CD4-positive, alpha-beta T cell treated with Interleukin-15 for 4 hours (primary cell): ENCODE measurements around the gene CEP95.

Source experiments
- DNase-seq: peaks from one replicate; pipeline ENCODE4 v3.0.0-alpha.2; 2020; ENCODE audit warnings: low spot score

The CEP95 gene

DNA sequence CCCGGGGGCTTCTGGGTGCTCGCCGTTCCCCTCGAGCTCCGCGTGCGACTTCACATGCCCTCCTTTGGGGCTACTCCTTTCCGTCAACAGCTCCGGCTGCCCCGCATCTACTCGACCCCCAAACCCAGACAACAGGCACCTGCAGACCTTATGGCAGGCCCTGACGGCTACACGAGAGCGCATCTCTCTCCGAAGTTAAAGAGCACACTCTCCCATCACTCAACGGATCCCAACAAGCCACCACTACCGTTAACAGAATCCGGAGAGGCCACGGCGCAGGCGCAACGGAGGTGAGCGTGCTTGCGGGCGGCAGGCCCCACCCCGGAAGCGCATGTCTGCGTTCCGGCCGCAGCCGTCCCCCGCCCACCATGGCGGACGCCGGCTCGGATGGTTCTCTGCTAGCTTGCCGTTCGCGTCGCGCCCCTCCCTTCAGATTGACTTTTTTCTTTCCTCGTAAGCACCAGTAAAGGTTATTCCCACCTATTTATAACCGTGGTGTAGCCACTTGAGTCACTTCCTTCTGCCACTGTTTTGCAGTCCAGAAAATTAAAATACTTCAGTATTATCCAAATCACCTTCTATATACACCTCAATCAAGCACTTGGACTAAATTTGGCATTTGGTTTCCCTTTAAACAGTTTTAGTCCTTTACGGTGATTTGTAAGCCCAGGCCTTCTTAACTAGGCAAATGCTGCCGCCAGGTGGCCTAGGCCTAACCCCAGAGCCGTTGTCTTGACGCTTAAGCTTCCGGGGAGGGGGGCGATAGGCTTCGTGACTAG is 9.8 kb upstream of the CEP95 start, which contains the start of gene POLG2:
Gene POLG2, minus strand, starts transcription at position 269 of the 779 bp plus-strand sequence. Its CDS starts 86 bp downstream, at position 183.
- peak; percentile 95 for DNase-seq

DNA sequence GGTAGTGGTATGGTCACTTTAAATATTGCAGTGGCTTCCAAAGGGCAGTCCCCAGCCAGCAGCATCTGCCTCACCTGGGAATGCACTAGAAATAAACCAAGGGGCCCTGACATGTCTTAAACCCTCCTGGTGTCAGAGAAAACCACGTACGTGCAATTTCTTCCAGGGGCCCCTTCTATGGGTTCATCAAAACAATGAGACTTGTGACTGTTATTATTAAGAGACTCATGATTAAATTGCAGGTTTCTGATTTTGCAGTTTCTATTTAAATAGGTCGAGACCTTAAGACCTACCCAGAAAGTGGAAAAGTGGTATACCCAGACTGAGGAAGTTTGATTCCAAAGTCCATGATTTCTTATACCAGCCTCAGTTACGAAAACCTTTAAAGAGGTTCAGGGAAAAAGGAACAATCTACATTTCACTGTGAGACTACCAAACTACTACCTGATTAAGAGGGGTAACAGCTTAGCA is 9.2 kb upstream of the CEP95 start:
- no peak for DNase-seq

DNA sequence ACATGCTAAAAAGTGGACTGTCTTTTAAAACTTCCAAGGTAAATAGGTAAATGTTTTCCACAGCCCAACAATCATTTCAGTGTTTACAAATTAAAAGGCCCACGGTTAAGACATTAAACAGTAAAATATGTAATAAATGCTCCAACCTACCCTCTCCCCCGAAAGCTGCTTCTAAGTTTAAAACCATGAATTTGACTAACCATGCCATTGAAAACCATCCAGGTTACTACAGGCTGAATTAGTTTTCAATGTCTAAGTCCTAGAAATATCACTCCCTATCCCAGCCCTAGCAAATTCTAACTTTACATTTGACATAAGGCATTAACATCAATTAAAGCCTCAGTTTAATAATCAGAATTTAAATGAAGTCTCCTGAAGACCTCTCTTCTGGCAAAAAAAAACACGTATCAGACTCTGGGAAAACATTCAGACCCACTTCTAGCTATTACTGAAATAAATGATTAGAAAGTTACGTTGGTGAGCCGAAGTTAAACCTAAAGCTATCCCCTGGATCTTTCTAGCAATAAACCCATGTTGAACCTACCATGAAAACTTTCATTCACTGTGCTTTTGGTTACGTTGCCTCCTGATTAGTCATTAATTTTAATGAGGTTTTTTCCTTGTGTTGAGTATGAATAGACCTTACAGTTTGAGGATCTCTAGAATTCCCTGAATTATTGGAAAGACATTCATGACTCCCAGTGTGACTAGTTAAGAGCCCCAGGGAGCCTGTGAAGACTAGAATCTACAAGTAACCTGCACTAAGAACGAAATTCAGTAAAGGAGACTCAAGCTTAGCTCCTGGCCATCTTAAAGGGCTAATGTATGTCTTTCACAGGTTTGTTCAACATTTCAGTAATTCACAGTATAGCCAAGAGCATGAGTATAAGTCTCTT is 8.2 kb upstream of the CEP95 start:
- DNase-seq, result no peak

DNA sequence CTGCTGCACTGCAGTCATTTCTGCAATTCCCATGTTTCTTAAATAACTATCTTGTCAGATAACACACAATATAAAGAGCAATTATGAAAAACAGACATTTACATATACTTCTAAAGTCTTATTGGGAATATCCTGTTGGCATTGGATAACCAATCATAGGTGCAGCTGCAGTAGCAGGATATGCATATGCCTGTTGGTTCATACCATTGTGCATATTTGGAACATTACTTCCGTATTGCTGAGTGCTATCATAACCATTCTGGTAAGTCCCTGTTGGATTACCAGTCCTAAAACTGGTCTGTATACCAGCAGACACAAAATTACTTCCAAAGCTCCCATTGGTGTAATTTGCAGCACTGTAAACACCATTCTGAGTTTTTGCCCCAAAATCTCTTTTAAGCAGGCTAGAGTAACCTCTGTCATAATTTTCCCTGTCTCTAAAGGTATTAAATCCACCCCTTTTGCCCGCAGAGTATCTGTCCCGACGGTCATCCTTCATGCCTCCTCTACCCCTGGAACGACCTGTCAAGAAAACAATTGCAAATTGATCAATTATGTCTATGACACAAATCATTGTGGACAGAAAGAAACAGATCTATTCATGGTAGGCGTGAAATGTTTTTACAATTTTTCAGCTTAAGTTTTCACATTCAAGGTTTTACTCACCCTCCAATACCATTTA is 6.8 kb upstream of the CEP95 start:
- no peak for DNase-seq

DNA sequence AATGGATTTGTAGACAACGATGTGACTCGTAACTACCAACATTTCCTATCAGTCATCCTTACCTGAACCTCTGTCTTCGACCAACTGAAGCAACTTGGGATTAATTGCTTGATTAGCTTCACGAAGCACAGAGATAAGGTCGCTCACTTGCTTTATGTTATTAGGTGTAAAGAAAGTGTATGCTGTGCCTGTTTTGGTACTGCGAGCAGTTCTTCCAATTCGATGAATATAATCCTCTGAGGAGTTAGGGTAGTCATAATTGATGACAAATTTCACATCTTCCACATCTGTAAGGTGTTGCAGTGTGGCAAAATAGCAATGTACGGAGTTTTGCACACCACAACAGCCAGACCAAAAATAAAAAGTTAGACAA is 6.3 kb upstream of the CEP95 start:
- no peak for DNase-seq

DNA sequence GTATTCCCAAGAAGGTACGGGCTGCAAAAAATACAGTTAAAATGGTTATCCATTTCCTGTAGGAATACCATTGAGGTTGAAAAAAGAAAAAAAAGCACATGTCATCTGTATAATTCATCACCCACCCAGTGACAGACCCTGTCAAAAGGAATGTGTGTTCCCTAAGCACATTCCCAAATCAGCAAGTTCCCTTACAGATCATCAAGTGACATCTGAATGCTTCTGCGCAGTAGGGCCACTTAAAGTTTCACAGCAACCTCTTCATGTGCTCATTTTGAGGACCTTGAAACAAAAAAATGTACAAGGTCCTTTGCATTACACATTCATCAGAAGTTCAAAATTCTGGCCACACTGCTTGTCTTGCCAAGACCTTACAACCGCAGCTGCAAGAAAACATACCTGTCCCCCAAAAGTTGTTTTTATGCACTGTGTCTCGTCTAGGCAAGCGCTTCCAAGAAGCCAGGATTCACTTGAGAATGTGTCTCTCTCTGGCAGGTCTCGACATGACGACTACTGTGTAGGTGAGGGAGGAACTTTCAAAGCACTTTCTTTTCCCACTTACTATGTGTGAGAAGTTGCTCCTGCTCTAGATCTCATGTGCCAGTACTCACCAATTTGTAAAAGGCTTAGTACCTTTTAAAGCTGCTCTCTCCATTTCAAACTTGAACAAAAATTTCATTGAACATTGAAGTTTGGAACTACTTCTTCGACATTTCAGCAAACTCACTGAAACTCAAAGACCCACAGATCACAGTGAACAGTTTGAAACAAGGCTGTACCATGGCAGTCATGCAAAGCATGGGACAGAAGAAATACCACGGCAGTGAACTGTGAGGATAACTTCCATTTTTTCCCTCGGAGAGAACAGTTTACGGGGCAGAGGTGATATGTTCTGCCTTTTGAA is 5.7 kb upstream of the CEP95 start:
- no peak for DNase-seq

DNA sequence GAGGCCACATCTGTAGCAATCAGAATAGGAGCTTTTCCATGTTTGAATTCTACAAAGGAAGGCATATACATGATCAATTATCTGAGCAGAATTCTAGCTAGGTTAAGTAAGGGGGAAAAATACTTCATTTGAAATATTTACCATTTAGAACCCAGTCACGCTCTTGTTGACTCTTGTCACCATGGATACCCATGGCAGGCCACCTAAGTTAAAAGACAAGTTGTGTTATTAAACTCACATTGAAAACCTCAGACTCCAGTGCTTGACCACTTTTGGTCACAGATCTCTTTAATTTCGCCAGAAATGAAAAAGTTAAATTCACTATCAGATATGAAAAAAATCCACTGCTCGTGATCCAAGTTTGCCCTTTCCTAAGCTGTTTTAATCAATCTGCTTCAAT is 4.8 kb upstream of the CEP95 start:
- DNase-seq, result no peak

DNA sequence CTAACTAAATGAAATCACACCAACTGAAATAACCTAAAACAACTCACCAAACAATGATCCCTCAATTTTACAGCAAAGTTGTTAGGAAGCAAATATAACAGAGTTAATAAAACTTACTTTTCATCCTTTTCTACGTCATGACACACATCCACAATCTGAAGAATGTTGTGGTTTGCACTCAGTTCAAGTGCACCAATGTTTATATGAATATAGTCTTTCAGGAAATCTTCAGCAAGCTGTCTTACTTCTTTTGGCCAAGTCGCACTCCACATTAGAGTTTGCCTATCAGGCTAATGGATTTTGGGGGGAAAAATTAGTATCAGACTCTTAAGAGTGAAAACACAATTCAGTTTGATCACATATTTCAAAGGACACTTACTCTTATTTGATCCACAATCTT is 4.0 kb upstream of the CEP95 start:
- DNase-seq, result no peak

DNA sequence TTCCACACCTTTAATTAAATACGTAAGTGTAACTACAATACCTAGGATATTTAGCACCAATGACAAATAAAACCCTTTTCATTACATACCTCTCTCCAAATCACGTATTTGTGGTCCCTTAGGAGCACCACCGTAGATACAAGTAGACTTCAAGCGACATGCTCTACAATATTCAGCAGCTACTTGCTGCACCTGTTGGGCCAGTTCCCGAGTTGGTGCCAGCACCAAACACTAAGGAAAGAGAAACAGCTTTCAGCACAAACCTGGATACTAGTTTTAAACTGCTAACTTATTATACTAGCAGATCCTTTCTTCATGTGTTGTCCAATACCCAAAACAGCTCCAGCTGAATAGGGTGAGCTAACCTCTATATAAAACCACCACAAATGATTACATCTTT is 3.4 kb upstream of the CEP95 start:
- no peak for DNase-seq

DNA sequence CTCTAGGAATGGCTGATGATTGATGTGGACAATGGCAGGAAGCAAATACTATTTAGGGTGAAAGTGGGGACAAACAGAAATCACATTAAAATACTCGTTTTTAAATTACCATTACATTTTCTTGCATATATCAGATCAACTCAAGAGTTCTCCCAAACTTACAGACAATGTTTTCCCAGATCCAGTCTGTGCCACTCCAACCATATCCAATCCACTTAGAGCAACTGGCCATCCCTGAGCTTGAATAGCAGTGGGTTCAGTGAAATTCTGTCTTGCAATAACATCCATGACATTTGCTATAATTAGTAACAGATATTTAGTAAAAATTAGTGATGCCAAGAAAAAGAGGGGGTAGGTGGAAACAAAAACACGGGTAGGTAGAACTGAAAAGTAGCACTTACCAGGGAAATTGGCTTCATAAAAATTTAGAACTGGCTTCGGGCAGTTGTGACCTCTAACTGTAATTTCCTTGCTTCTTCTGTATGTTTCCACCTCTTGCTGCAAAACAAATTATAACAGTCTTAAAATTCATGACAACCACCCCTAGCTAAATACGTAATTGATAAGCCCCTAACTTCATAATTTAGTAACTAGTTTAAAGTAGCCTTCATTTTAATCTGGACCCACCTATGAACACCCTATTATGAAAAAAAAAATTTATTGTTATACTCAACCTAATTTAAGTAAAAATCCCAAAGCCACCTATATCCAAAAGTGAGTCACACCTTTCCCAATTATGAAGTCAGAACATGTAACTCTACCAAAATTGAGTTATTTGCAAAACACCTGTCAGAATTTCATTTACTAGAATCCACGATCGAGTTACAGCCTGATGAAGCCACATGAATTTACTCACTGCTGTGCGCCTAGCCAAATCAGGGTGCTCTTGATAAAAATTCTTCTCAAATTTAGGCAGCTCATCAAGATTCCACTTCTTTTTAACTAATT is 2.7 kb upstream of the CEP95 start:
- DNase-seq, result no peak

DNA sequence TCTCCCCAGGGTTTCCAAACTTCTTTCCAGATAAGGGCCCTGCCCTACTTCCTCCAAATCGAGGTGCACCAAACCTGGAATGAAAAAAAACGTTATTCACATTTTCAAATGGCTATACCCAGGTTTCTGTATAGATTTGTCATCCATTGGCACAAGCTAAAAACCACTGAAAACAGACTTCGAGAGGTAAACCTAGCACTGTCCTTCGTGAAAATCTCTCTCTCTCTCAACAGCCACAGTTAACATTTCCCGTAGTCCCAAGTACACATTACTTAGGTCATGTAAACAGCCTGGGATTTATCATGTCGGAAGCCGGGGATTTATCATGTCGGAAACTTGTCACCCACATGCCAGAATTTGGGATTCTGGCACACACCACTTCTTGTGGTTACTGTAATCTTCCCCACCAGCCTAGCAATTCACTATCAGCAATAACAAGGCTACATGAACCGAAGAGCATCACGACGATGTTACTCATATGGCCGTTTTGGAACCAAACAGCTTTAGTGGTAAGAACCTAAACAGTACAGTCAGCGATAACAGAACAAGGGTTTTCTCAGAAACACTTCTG is 1.9 kb upstream of the CEP95 start:
- DNase-seq, result no peak

DNA sequence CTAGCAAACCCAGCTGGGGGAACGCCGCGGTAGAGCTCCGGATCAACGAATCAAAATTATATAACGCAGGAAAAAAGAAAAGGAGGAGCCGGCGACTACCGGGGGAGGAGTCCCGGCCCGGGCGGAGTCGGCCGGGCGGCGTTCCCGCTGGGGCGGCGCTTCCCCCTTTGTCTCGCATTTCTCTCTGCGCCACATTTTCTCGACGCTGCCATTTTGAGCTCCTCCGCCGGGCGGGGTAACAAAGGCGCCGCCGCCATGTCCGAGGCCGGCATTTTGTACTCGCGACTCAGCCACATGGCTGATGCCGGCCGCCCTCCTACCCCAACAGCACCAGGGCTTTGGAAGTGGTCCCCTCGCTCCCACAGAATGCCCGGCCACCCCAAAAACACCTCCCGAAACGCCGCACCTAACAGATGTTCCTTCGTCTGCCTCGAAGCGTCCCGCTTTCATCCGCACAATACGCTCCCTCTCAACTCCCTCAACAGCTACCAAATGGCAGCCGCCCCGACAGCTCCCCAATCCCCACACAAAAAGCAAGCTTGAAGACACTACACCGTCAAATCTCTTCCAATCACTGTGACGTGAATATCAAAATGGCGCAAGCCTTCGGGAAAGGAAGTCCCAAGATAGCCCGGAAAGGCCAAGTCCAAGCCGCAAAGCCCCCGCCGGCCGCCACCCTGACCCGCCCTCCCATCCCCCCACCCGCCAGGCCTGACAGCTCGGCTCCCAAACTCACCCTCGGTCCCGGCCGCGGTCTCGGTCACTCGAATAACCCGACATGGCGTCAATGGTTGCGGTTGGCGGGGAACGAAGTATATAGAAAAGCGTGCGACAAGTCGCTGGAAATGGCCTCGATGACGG is 1.2 kb upstream of the CEP95 start:
- peak; percentile 93 for DNase-seq

DNA sequence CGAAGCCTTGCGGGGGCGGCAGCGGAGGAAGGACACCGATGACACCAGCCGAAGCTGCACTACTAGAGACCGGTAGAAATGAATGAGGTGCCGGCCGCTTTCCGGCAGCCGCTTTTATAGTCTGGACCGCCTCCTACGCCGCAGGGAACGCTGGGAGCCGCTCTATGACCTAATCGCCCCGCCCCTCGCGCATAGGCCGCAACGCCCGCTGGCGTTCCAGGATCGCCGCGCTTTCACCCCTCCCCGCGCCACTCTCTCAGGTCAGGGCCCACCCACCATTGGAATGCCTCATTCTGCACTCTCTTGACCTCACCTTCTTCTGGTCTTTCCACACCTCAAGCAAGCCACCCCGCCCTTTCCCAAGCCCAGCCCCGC is 589 bp upstream of the CEP95 start, which contains the start of gene DDX5:
Gene DDX5, minus strand, starts transcription at position 89 of the 375 bp plus-strand sequence. CDS start 170 bp downstream, outside the sequence.
- DNase-seq, result peak; percentile 97

DNA sequence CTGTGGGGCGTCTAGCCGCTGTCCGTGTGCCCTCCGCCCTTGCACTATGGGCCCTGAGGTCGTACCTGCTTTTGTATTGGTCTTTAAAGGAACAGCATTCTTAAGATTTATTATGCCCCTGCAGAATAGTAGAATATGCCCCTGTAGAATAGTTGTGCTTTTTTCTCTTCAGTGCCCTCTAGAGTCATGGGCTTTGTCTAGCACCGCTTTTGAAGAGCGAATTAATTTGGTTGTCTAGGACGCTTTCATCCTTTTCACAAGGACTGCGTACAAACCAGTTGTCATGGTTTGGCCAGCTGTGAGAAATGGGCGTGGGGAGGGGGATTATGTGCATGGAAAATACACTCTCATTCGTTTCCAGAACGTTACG is 621 bp downstream of the CEP95 start:
- DNase-seq, result peak; percentile 74

DNA sequence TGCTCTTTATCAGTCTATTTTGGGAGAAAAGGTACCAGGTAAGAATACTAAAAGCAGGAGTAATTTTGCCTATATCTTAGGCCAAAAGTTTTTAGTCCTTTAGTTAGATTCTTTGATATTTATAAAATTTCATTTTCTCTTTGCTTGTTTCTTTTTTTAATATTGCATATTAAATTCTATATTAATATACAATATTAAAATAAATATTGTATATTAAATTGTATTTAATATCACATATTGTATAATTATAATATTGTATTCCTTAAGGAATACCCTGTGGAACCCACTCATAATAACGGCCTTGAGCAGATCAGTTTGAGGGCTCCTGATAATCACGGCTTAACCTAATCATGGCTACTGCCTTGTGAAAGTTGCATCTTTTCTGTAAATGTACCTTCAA is 1.9 kb downstream of the CEP95 start:
- DNase-seq, result no peak

DNA sequence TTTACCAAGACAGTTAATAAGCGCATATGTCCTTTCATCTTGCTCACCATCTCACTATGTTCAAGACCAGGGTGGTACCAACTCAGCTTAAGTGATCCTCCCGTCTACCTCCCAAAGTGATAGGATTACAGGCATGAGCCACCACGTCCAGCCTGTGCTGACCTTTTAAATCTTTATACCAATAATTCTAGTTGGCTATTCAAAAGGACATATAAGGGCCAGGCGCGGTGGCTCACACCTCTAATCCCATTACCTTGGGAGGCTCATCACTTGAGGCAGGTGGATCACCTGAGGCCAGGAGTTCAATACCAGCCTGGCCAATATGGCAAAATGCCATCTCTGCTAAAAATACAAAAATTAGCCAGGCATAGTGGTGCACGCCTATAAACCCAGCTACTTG is 2.4 kb downstream of the CEP95 start:
- no peak for DNase-seq

DNA sequence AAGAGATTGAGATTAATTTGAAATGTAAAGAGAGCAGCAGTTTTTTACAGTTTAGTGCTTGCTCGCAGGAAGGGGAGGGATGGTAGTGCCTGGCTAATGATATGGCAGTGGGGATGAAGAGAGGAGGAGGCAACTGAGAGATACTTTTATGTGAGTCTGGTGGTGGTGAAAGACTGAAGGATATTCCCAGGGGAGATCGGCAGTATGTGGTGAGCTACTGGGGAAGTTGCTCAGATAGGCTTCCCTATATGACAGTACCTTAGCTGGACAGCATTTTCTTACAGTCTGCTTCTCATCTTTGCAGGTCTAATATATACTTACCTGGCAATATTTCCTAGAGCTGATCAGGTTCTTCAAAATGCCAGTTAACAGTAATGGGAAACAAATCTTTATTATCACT is 8.6 kb downstream of the CEP95 start:
- DNase-seq, result no peak

DNA sequence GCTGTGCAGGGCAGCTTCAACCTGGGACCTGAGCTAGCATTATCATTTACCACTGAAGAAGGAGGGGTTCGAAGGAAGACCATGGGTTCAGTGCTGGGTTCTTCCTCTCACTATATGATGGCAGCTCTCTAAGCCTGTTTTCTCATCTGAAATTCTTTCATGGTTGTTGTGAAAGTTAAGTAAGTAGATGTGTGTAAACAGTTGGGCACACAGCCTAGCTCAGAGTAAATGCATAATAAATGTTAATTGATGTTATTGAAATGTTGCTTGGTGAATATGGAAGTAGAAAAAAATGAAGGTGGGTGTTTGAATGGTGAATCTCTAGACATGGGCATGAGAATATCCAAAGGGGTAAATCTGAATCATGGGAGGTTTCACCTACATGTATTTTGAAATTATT is 9.1 kb downstream of the CEP95 start:
- no peak for DNase-seq

DNA sequence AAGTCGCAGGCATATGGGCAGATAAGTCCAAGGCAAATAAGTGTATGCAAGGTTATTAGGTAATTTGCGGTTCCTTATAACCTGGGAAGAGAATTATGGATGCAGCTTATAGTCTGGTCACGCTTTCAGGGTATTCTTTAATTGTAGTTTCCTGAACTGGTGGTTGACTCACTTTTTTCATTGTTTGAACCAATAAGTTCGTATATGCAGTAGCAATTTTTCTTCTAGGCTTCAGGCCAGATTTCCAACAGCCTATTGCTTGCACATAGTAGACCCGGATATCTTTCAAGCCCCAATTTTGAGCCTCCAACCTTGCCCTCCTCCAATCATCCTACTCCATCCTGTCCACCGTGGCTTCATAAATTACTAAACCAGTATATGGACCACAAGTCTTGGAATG is 12.8 kb downstream of the CEP95 start:
- DNase-seq, result no peak
